C4-2B (cell line): ENCODE measurements around the gene LRRFIP1.

Source experiments
- H3K27ac ChIP-seq: fragments of 450-650 bp; 2 replicates; pipeline ENCODE4 v1.5.1; 2017
- ZFX ChIP-seq: fragments of 450-650 bp; IDR thresholded peaks from 2 replicates; pipeline ENCODE4 v1.6.1; 2017
- TF ChIP-seq, protein P1 (sequence below): fragments of 450-650 bp; conservative IDR thresholded peaks from 2 replicates; pipeline ENCODE4 v1.5.1; 2017; ENCODE audit warnings: mild to moderate bottlenecking

LRRFIP1 gene

DNA sequence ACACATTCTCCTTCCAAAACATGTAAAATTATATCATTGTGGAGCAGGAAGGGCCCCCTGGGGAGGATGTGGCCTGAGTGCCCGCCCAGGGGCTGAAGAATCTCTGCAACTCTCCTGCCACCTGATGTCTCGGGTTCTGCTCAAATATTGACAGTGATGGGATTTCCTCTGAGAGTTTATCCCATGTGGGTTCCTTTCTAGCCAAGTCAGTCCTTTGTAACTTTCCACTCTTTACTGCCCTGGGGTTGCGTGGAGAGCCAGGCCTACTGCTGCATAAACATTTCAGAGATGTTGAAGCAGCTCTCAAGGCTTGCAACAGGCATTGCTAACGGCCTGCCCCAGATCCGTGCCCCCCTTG lies 32.9 kb upstream of the LRRFIP1 start:
- TF ChIP-seq, protein P1, sequence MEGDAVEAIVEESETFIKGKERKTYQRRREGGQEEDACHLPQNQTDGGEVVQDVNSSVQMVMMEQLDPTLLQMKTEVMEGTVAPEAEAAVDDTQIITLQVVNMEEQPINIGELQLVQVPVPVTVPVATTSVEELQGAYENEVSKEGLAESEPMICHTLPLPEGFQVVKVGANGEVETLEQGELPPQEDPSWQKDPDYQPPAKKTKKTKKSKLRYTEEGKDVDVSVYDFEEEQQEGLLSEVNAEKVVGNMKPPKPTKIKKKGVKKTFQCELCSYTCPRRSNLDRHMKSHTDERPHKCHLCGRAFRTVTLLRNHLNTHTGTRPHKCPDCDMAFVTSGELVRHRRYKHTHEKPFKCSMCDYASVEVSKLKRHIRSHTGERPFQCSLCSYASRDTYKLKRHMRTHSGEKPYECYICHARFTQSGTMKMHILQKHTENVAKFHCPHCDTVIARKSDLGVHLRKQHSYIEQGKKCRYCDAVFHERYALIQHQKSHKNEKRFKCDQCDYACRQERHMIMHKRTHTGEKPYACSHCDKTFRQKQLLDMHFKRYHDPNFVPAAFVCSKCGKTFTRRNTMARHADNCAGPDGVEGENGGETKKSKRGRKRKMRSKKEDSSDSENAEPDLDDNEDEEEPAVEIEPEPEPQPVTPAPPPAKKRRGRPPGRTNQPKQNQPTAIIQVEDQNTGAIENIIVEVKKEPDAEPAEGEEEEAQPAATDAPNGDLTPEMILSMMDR, result no peak
- no peak for TF ChIP-seq ZFX
- H3K27ac ChIP-seq, result peak overlapping the region; percentile 66

DNA sequence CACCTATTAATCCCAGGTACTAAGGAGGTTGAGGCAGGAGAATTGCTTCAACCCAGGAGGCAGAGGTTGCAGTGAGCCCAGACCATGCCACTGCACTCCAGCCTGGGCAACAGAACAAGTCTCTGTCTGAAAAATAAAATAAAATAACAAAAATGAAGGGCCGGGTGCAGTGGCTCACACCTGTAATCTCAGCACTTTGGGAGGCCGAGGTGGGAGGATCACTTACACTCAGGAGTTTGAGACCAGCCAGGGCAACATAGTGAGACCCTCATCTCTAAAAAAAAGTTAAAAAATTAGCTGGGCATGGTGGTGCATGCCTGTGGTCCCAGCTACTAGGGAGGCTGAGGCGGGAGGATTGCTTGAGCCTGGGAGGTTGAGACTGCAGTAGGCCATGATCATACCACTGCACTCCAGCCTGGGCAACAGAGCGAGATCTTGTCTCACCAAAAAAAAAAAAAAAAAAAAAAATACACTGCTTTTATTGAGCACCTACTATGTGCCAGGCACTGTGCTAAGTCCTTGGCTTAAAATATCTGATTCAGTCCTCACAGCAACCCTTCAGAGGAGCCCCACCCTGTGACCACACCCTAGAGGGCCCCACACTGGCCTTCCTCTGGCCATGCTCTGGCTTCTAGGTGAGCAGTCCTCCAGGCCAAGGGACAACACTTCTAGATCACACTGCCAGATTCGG lies 31.4 kb upstream of the LRRFIP1 start:
- H3K27ac ChIP-seq, result peak overlapping the region; percentile 66

DNA sequence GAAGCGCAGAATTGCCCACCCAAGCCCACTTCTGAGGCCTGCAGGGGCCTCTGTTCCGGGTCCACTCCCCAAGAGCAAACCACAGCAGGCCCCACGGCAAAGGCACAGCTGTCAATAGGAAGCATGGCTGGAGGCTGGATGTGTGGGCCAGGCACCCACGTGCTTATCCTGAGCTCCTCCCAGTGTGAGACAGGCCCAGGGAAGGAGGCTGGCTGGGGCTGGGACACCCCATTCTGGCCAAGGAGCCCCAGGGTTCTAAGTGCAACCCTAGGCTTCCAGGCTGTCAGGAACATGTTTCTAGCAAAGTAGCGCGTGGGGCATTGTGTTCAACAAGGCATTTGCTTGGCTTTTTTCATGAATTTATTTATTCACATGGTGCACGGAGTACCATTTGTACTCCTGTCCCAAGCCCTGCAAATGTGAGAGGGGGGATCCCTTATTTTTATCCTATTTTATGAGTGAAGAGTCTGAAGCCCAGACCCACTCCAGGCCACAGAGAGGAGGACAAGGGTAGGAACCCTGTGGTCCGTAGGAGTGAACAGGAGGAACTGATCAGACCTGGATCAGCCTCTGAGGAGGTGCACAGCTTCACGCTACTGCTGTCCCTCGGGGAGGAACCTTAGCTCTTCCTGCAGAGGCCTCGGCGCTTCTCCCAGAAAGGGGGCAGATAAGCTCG lies 30.7 kb upstream of the LRRFIP1 start:
- H3K27ac ChIP-seq, result no peak overlapping the region
- TF ChIP-seq, protein P1, result no peak
- no peak for TF ChIP-seq ZFX

DNA sequence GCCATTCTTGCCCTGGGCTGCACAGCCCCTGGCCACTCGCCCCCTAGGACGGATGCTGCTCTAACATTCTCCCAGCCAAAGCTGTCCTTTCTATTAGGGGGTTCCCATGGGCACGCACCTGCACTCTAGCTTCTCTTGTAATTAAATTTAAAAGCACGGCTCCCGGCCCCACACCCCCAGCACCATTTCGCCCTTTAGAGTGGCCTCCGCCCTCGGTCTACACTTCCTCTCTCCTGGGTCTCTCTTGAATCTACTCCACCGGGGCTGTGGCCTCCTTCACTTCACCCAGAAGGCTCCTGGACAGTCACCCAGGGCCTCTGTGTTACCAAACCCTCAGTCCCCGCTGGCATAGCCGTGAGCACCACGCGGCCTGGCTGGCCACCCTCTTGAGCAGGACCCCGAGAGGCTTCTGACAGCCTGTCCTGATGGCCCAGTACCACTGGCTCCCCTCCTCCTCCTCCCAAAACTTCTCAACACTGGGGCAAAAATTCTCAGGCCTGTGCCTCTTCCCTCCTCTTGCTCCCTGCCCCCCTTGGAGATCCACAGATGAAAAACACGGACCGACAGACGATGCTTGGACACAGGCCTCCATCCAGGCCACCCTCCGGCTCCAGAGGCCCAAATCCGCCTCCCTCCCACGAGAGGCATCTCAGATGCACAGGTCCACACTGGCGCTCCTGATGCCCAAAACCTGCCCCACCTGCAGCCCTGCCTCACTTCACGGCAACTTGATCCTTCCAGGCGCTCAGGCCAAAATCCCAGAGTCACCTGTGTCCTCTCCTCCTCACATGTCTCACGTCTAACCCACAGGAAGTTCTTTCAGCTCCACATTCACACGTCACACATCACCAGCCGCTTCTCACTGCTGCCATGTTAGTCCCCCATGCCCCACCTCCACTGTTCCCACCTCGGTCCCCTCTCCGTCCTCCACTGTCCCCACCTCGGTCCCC lies 29.9 kb upstream of the LRRFIP1 start:
- TF ChIP-seq, protein P1, result no peak
- TF ChIP-seq ZFX, result no peak
- H3K27ac ChIP-seq, result no peak overlapping the region

DNA sequence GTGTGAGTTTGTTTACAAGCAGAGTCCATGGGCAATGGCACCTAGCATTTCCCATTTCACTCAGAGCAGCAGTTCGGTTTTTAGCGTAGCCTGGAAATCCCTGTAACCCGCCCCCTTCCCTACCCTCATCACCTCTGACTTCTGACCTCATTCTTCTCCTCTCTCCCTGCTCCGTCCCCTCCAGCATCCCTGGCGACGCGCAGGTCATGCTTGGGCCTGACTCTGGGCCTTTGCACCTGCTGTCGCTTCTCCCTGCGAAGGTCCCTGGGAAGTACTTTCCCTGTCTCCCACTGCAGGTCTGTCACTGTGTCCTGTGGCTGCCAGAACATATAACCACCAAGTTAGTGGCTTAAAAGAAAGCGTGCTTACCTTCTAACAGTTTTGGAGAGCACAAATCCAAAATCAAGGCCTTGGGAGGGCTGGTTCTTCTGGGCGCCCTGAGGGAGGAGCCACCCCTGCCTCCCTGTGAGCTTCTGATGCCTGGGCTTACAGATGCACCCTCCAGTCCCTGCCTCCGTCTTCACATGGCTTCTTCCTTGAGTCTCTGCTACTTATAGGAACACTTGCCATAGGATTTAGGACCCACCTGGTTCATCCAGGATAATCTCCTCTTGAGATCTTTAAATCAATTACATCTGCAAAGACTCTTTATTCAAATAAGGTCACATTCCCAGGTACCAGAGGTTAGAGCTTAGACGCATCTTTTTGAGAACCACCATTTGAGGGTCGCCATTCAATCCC lies 28.7 kb upstream of the LRRFIP1 start:
- H3K27ac ChIP-seq, result no peak overlapping the region
- TF ChIP-seq, protein P1, result no peak
- no peak for TF ChIP-seq ZFX

DNA sequence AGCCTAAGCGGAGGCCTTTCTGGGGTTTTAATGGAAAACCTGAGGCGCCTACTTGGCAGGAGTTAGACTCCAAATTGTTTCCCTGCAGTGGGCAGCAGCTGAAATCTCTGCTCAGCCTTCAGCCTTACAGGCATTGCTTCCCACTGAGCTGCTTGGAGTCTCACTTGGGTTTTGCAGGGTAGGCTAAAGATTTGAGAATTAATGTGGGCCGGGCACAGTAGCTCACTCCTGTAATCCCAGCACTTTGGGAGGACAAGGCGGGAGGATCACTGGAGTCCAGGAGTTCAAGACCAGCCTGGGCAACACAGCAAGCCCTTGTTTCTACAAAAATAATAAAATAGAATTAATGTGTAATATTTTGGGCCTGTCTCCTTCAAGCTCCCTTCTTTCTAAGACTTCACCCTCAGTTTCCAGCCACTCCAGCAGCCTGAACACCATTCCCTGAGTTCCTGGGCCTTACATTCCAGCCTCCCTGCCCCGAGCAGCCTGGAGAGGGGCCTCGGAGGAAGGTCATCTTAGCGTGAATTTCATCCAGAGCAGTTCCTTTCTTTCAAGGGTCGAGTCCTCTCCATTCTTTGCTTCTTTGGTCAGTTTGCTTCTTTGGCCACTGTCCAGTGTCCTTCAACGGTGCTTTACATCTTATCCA lies 27.8 kb upstream of the LRRFIP1 start:
- TF ChIP-seq, protein P1, result no peak
- no peak for TF ChIP-seq ZFX
- H3K27ac ChIP-seq, result no peak overlapping the region

DNA sequence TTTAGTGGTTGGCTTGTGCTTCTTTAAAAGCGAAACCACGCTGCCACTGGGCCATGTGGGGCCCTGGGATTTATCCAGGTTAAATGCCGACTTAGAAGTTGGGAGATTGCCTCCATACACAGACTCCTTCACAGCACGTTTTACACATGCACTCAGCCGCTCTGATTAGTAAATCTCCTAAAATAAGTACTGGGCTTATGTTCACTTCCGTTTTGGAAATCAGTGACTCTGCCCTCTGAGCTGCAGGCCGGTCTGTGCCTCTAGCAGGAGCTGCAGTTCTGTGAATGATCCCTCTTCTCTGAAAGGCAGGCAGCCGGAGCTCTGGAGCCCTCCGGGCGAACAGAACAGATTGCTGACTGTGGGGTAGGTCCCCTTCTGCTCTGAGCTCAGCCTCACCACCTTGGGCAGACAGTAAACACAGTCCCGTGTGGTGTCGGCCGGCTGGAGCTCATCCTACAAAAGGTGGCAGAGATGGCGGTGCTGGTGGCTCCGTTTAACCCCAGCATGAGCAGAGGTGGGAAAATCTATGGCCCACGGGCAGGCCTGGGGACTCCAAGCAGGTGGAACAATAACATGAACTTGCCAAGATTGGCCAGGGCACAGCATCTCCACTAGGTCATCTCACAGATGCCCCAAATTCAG lies 27.1 kb upstream of the LRRFIP1 start:
- TF ChIP-seq, protein P1, result no peak
- no peak for TF ChIP-seq ZFX
- no peak overlapping the region for H3K27ac ChIP-seq
